ENCODE measurements around the gene C19orf25. TPM values are rescaled to one million over a fixed set of nuclear protein-coding genes. Genes with fewer than 3 reads are reported as not detected.

C19orf25 gene
- total and polyA plus RNA-seq, 9 of the 15 experiments (the other 6 are each of a cell fraction or from before 2014, with no cell fraction given) = 0.79 to 96.0 (median 36.1) TPM

DNA sequence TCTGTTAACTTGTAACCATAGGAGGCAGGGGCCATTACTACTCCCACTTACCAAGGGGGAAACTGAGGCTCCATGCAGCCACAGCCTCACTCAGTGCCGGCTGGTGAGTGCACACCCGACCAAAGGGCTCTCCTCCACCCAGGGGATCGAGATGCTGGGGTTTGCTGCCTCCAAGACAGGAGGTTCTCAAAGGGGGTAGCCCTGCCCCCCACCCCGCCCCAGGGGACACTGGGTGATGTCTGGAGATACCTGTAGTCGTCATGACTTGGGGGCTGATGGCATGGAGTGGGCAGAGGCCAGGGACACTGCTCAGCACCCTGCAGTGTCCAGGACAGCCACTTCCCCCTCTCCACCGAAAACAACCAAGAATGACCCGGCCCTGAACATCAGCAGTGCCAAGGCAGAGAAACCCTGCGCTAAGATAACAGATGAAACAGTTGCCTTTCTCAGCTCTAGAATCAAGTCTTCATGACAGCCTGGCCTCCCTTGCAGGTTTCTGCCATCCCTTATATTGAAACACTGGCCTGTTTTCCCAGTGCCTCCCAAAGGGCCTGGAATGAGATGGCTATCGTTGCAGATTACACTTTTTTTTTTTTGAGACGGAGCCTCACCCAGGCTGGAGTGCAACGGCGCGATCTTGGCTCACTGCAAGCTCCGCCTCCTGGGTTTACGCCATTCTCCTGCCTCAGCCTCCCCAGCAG, 15.2 kb upstream of the C19orf25 start:
- no peak for FAIRE-seq

More for the DNA sequence above, 15.2 kb upstream of the C19orf25 start:
- Histone ChIP-seq H3K79me2 (ENCODE audit: control insufficient read depth, insufficient read depth, low read length) (peaks cover 27% of the 10 kb centered on the region), H4K20me1 (replicated peaks; ENCODE audit: control insufficient read depth, insufficient read depth, low read length) (peaks cover 6% of the 10 kb centered on the region; the same call in 1 of the 2 replicates), H2AFZ (ENCODE audit: low read depth, low read length) (no peak overlapping the region), H3K27me3 (ENCODE audit: control insufficient read depth in 2 of 2, insufficient read depth in 2 of 2, low read length in 2 of 2) (no peaks in the 10 kb centered on the region), H3K9ac (ENCODE audit: insufficient read depth in 1 of 2, low read depth in 2 of 2, low read length in 2 of 2) (peak overlapping the region in 1 of 2 experiments; percentile 75; a peak in 1 of 4 replicates), H3K9me1 (ENCODE audit: control insufficient read depth, insufficient read depth, low read length) (no peaks in the 10 kb centered on the region), H3K27ac (ENCODE audit: extremely low read depth, low read depth, low read length) (no peak overlapping the region; the same call in 2 of the 3 replicates), H3K4me1 (replicated peaks in 1 of 2; ENCODE audit: control insufficient read depth in 2 of 2, insufficient read depth in 2 of 2, low read length in 2 of 2) (peaks cover 26 to 88% of the 10 kb centered on the region in 2 experiments), H3K4me3 (no peak overlapping the region), H3K9me3 (replicated peaks; ENCODE audit: control insufficient read depth, insufficient read depth, low read depth, low read length) (no peaks in the 10 kb centered on the region), H3K4me2 (ENCODE audit: insufficient read depth, low read length) (no peak overlapping the region; the same call in 1 of the 2 replicates), H3K36me3 (ENCODE audit: control insufficient read depth, insufficient read depth, low read length) (no peaks in the 10 kb centered on the region)
- no peak for ATAC-seq
- TF ChIP-seq, protein P1, sequence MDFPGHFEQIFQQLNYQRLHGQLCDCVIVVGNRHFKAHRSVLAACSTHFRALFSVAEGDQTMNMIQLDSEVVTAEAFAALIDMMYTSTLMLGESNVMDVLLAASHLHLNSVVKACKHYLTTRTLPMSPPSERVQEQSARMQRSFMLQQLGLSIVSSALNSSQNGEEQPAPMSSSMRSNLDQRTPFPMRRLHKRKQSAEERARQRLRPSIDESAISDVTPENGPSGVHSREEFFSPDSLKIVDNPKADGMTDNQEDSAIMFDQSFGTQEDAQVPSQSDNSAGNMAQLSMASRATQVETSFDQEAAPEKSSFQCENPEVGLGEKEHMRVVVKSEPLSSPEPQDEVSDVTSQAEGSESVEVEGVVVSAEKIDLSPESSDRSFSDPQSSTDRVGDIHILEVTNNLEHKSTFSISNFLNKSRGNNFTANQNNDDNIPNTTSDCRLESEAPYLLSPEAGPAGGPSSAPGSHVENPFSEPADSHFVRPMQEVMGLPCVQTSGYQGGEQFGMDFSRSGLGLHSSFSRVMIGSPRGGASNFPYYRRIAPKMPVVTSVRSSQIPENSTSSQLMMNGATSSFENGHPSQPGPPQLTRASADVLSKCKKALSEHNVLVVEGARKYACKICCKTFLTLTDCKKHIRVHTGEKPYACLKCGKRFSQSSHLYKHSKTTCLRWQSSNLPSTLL (IDR thresholded peaks at IDR 0.05) = no peak
- TF ChIP-seq ARID1B (IDR thresholded peaks at IDR 0.05) = no peak
- intact Hi-C loops (cut with micrococcal nuclease) (no loop called here), in situ Hi-C loops (cut with MboI) (no loop called here)
- WGBS (ENCODE audit: insufficient coverage, low coverage, missing lambda C conversion rate) = 33% methylated on average over 14 of the region's 15 CpGs
- ChIA-PET POLR2A (no interaction called here), CTCF (ENCODE audit: low intra/inter-chr PET ratio) (no interaction called here)
- DNase-seq (ENCODE audit: extremely low read depth in 1 of 4, low spot score in 3 of 4) = no peak
- BruUV-seq (replicated peaks) = TSS peak; percentile 8

All from K562 (cell line).